HG02840 (cell line): Measurements from ENCODE around the gene CLEC16A.
"Not testable (repeated sequence)": the region's sequence is repeated elsewhere in the genome, so short reads cannot be mapped to it uniquely, and the experiment has no call there.

Source experiments
- ATAC-seq: cut with Tn5 transposase; IDR thresholded peaks from one replicate; pipeline ENCODE4 v1.9.1; 2021; ENCODE audit warnings: mild to moderate bottlenecking, moderate library complexity, moderate number of reproducible peaks; ENCODE audit not compliant: unreplicated experiment, low FRiP score

CLEC16A gene

DNA sequence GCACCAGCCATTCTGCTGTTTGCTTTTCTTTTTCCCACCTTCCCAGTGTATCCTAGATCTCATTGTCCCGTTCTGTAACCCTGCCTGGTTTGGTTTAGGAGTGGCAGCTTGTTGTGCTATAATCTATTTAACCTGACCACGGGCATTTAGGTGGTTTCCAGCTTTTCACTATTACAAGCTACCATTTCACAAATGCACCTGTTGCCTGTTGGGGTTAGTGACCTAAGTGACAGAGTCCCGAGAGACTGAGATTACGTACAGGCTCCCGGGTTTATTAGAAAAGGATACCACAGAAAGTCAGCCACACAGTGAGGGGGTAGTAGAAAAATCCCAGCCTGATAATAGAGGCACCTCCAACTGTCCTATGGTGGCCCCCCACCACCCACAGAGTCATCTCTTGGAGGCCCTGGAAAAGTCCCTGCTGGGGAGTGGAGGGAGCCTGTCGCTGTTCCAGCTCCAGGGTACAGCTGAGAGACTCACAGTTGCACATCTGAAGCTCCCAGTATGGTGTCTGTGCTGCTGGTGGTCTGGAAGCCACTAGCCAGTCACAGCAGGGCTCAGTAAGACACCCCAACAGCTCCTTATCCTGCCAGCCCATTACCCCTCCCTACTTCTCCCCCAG is 21.2 kb downstream of the CLEC16A start:
- peak; percentile 56 for ATAC-seq

DNA sequence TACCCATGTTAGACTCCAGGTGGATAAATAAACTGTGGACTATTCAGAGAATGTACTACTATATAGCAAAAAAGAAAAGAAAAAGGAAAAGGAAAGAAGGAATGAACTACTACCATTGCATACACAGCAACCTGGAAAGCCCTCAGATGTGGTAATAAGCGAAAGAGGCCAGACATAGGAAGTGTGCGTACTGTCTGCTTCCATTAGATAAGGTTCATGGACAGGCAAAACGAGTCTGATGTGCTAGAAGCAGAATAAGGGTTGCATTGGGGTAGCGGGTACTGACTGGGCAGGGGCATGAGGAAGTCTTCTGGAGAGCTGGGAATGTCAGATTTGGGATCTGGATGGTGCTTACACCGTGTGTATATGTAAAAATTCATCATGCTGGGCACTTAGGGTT is 21.8 kb downstream of the CLEC16A start:
- no peak for ATAC-seq

DNA sequence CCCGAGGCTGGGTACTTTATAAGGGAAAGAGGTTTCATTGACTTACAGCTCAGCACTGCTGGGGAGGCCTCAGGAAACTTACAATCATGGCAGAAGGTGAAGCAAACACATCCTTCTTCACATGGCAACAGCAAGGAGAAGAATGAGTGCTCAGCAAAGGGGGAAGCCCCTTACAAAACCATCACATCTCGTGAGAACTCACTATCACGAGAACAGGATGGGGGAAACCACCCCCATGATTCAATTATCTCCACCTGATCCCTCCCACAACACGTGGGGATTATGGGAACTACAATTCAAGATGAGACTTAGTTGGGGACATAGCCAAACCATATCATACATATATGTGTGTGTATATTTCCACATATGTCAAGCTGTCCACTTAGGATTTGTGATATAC is 22.2 kb downstream of the CLEC16A start:
- not testable (repeated sequence) for ATAC-seq

DNA sequence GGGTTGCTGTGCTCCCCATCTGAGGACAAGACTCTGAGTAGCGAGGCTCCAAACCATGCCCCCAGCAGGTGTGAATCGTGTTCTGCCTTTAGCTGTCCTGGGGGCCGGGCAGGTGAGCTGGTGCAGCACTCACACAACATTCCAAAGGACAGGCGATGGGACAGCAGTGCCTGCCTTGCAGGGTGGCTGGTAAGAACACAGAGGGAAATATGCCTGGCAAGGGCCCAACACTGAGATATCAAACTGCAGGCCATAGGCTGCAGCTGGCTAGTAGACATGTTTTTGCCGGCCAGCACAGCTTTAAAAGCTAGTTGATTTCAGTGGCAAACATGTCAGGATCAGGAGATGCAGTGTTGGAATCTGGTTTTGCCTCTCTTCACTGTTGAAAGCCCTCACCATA is 23.6 kb downstream of the CLEC16A start:
- ATAC-seq, result no peak

DNA sequence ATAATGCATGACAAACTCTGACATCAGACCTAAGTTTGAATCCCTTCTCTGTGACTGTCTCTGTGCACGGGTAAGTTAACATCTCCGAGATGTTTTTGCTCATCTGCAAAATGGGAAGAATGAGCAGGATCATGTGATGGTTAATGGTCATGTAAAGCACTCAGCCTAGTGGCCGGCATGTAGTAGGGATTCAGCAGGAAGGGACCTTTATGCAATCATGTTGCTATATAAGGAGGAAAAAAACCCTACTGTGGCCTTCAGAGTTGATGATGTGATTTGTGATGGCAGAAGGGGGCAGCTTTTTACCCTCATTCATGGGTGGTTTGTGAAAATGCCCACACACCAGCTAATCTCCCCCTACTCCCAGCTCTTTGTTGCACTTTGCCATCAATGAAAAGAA is 24.1 kb downstream of the CLEC16A start:
- no peak for ATAC-seq

DNA sequence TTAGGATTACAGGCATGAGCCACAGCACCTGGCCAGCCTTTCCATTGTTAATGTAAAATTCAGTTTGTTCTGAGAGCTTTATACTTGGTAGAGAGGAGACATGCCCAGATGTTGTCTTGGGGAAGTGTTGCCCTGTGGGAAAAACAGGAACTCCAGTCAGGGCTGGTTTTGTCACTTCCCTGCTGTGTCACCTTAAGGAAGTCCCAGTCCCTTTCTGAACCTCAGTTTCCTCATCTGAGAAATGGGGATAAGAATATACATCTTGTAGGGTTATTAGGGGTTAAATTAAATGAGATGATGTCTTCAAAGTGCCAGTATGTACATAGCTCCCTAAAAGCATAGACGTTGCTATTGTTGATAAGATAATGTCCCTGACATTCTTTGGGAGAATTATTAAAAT is 25.3 kb downstream of the CLEC16A start:
- no peak for ATAC-seq

DNA sequence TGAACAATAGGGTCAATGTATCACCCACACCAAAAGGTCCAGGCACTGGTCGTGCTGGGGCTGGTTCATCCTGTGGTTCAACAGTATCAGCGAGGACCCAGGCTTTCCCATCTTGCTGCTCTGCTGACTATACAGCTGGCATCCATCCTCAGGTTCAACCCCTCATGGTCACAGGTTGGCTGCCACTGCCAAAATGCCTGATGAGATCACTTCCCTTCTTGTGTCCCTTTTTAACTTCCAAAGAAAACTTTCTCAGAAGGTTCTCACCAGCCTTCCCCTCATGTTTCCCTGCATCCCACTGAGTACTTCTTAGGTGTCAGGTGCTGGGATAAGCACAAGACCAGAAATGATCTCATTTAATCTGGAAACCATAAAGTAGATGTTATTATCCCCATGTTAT is 25.7 kb downstream of the CLEC16A start:
- no peak for ATAC-seq

DNA sequence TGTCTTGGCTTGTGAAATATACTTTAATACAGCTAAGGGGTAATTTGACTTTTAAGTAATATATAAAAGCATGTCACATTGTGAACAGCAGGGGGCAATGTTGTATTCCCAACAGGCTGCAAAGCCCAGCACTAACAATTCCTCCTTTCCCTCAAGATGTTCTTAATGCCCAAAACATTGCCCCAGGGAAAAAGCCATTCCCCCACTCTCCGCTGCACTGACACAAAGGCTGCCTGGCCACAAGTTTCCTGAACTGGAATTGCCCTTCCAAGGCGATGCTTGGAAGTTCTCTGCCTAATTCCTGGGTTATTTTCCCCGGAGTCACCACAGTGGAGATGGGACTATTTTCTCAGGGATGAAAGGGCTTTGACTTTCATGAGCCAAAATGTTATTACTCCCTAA is 27.2 kb downstream of the CLEC16A start:
- no peak for ATAC-seq

DNA sequence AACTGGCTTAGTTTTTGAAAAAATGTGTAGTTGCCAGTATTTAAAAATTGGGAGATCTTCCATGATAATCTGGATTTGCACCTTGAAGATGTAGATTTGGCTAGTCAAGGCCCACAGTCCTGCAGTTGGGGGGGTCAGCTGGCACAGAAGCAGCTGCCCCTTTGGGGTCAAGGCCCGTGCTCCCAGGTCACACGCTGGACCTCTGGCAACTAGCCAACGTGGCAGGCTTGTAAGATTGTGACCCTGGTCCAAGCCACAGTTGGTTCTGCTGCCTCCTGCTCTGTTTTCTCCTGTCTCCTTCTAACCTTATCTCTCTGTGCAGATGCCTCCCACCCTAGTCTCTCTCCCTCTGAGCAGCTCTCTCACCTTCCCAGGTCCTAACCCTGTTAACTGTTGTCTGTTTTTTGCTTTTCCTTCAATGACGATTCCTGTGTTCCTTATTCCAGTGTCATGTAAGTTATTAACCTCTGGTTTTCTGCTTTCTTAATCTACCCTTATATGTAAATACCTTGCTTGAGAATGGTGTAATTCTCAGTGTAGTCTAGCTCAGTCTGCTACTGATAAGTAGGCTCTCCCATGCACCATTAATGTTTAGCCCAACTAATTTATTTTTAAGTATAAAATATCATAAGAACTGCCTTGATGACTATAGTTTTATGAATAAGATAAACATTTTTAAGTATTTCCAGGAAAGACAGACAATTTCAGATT is 27.9 kb downstream of the CLEC16A start:
- ATAC-seq, result no peak

DNA sequence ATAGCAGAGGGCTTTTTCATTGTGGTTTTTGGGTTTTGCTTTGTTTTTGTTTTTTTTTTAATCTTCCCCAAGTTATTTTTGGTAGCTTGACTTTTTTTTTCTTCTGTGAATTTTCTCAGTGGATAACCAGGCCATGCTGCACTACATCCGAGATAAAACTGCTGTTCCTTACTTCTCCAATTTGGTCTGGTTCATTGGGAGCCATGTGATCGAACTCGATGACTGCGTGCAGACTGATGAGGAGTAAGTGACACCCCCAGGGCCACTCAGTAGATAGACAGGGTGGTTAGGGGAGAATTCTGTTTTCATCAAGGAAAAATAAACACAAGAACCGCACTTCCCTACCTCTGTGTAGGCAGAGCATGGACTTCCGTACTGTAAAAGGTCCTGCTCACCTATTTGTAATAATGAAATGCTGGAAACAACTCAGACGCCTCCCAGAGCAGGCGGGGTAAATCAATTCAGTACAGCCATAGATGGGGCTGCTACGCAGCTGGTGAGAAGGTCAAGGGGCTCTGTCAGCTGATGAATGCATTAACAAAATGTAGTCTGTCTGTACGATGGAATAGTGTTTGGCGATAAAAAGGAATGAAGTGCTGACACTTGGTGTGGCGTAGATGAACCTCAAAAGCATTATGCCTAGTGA is 28.6 kb downstream of the CLEC16A start:
- no peak for ATAC-seq

DNA sequence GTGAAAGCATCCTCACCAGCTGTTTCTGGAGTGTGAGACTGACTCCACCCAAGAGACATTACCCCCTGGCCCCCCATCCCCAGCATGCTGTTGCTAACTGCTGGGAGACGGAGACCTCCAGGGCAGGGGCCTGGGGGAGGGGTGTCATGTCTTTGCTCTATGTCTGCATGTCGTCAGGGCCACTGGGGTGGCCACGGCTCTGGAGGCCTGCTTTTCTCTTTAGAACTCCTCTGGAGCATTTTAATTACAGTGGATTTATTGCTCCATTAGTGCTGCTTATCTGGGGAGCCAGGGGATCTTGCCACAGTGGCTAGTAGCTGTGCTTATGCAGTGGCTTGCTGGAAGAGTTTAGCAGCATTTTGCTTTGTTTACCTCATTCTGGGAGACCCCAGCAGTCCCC is 32.3 kb downstream of the CLEC16A start:
- ATAC-seq, result no peak

DNA sequence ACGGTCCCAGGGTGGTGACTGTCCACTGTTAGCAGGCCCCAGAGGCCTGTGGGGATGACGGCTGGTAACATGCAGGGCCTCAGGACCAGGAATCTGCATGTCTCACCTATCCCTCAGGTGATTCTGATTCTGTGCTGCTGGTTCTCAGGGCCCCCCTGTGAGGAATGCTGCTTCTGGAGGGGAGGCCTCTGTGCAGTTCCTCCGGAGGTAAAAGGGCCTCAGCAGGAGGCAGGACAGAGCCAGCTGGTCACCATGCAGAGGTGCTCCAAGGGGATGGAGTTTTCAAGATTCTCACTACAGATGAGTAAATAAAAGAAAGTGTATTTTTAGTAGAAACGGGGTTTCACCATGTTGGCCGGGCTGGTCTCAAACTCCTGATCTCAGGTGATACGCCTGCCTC is 33.8 kb downstream of the CLEC16A start:
- no peak for ATAC-seq

DNA sequence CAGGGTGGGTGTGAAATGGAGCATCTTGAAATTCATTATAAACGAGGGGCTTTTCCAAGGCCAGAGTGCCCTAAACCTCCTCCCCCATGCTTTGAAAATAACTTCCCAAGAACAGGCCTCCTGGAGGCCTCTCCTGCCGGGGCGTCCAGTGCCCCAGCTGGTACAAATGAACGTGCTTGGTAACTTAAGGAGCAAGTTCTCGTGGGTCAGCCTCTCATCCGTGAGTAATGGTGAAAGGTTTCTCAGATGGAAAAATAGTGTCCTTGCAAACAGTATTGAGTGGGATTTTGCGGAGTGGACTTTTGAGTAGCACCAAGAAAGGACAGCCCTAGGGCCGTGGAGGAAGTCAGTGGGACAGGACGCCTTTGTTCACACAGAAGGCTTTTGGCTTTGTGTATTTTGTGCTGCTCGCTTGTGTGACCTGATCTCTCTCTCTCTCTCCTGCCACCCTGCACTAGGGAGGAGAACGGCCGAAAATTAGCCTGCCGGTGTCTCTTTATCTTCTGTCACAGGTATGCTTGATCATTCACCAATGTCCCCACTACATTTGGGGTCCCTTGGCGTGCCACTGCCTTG is 34.6 kb downstream of the CLEC16A start:
- no peak for ATAC-seq

DNA sequence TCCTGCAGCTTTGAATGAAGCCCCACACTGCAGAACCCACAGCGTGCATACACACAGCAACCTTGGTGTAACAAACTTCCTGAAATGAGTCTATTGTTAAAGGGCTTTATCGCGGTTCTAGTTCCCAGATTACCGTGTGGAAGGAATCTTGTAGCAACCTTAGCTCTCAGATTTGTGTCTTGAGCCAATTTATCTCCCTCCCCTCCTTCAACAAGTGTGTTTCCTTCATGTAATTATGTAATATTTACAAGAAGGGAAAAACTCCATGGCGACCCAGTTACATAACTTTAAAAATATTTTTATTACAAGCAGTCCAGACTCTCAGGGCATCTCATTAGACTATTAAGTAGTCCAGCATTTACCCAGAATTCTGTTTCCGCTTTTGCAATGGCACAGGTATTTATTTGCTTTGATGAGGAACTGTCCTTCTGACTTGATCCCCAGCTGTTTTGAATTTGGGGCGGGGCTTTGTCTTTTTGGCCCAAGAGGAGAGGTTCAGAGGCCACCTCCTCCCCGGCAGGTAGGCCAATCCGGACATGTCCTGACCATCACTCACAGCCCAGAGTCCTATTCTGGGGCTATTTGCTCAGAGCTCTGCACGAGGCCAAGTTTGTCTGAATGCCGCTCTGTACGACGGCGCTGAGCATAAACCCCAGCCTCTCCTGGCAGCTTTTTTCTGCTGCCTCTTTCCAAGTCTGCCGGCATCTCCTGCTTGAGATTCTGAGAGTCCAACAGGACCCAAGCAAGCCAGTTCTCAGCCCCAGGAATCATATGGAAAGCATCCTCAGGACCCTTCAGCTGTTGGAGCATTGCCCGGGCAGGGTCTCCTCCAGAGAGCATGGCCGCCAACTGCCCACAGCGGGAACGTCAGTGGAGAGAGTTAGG is 35.6 kb downstream of the CLEC16A start:
- ATAC-seq, result no peak

DNA sequence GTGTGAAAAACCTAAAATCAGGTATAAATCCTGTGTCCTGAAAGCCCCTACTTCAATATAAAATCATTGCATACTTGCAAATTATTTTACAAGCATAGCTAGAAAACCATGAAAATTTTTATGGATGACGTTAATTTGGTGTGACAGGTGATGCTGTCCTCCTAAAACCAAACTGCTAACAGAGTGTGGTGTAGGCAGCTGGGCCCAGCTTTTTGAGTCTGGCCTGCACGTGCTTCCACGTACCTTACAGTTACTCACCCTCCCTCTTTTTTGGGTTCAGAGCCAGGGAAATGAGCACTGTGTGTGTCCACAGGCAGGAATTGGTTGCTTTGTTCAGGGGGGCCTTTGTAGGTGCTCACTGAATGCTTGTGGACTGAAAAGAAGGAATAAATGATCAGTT is 36.4 kb downstream of the CLEC16A start:
- no peak for ATAC-seq

DNA sequence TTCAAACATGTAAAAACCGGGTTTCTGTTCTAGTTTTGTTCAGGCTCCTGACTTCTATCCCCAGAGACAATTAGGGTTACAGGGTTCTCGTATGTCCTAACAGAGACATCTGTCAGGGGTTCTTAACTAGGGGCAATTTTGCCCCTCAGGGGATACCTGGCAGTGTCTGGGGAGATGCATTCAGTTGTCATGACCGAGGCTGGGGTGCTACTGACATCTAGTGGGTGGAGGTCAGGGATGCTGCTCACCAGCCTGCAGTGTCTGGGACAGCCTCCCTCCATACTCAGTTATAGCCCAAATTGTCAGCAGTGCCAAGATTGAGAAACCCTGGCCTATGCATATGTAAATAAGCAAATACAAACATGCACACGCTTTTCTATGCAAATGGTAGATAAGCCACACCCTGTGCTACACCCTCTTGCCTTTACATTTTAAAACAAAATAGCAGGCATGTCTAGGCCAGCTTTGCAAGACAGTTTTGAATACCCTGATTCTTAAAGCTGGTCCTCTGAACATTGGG is 37.4 kb downstream of the CLEC16A start:
- ATAC-seq, result peak; percentile 63

DNA sequence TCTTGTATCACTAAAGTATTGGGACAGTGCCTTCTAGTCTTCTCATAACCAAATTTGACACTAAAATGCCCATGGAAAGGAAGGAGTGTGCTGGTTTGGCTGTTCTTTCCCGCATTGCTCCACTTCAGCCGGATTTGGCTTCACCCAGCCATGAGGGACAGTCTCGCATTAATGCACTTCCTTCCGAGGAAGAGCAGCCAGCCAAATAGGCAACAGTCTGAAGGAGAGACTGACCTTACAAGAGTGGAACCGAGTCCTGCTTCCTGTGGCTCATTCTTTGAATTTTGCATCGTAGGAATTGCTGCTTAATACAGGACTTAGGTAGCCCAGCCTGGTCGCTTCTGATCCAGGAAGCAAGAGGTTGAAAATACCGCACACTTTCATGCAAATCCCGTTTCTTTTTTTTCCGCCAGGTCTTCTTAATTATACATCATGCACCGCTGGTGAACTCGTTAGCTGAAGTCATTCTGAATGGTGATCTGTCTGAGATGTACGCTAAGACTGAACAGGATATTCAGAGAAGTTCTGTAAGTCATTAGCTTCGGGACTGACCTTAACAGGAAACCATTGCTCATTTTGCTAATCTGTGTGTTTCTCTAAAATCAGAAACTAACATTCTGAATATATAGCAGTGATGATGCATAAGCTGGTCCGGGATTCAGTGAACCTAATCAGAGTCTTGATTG is 38.2 kb downstream of the CLEC16A start:
- ATAC-seq, result peak; percentile 47

DNA sequence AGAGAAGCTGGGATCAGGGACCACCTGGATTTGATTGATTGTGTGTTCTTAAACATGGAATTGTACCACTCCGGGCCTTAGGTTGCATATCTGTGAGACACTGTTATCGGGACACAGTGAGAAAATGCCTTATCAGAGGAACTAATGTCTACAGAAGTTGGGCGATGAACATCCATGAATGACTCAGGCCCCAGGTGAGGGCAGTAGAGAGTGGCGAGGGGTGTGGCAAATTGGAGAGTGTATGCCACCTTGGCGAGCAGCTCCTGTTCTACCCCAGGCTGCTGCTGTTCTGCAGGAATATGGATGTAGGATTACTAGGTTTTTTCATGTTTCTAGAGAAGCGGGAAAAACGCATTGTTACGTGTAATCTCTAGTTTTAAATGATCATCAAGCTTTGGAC is 38.8 kb downstream of the CLEC16A start:
- ATAC-seq, result peak; percentile 4

DNA sequence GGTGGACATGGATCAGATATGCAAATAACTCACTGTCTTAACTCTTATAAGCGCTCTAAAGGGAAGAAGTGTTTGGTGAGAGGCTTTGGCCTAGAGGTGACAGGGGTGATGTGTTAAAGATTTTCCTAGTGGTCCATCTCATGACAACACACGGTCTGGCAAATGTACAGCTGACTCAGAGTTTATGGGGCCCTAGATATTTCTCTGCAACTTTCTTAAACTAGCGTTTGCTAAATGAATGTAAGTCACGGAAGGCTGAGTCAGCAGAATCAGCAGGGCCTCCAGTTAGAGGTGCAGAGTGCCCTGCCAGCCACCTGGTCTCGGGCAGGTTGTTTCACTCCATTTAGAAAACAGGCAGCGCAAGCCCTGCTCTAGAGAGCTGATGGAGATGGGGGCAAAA is 40.1 kb downstream of the CLEC16A start:
- ATAC-seq, result no peak
